ENCODE data around the gene HNRNPA1.
"Not testable (repeated sequence)": the region's sequence is repeated elsewhere in the genome, so short reads cannot be mapped to it uniquely, and the experiment has no call there.

Gene HNRNPA1

GRCh38 chr12:54280468-54281260, at the start of gene HNRNPA1:
Gene HNRNPA1, plus strand, starts transcription at chr12:54280726. Its CDS starts 82 bp downstream, at chr12:54280808.
- peak; percentile 100 for DNase-seq (ENCODE audit: low read depth in 2 of 2)
- peak within 1 kb of the TSS; percentile 82 to 87 for H3K4me3 ChIP-seq (replicated peaks in 1 of 2; ENCODE audit: low read depth in 2 of 2, low read length in 2 of 2)
- TF ChIP-seq CTCF (IDR thresholded peaks at IDR 0.05; ENCODE audit: low read depth, low read length), result no peak

GRCh38 chr12:54231269-54231668, 49.3 kb upstream of the HNRNPA1 start:
- H3K4me3 ChIP-seq (replicated peaks in 1 of 2; ENCODE audit: low read depth in 2 of 2, low read length in 2 of 2); DNase-seq (ENCODE audit: low read depth in 2 of 2): not testable (repeated sequence)

- DNase-seq (ENCODE audit: low read depth in 2 of 2), result peak; percentile 61 to 75
- no peak overlapping the region for H3K4me3 ChIP-seq (replicated peaks in 1 of 2; ENCODE audit: low read depth in 2 of 2, low read length in 2 of 2)
- peak; percentile 26 for TF ChIP-seq CTCF (IDR thresholded peaks at IDR 0.05; ENCODE audit: low read depth, low read length)
These were observed 47.7 kb upstream of the HNRNPA1 start for GRCh38 chr12:54232790-54233189.

GRCh38 chr12:54238531-54238930, 42.0 kb upstream of the HNRNPA1 start:
- no peak for TF ChIP-seq CTCF (IDR thresholded peaks at IDR 0.05; ENCODE audit: low read depth, low read length)
- no peak for DNase-seq (ENCODE audit: low read depth in 2 of 2)
- H3K4me3 ChIP-seq (replicated peaks in 1 of 2; ENCODE audit: low read depth in 2 of 2, low read length in 2 of 2), result no peak overlapping the region

GRCh38 chr12:54239620-54240019, 40.9 kb upstream of the HNRNPA1 start:
- no peak overlapping the region for H3K4me3 ChIP-seq (replicated peaks in 1 of 2; ENCODE audit: low read depth in 2 of 2, low read length in 2 of 2)
- DNase-seq (ENCODE audit: low read depth in 2 of 2), result no peak
- no peak for TF ChIP-seq CTCF (IDR thresholded peaks at IDR 0.05; ENCODE audit: low read depth, low read length)

GRCh38 chr12:54240129-54240528, 40.4 kb upstream of the HNRNPA1 start:
- DNase-seq (ENCODE audit: low read depth in 2 of 2), result no peak
- H3K4me3 ChIP-seq (replicated peaks in 1 of 2; ENCODE audit: low read depth in 2 of 2, low read length in 2 of 2), result no peak overlapping the region
- TF ChIP-seq CTCF (IDR thresholded peaks at IDR 0.05; ENCODE audit: low read depth, low read length), result no peak

GRCh38 chr12:54240971-54241588, 39.4 kb upstream of the HNRNPA1 start:
- no peak for TF ChIP-seq CTCF (IDR thresholded peaks at IDR 0.05; ENCODE audit: low read depth, low read length)
- DNase-seq (ENCODE audit: low read depth in 2 of 2), result no peak
- no peak overlapping the region for H3K4me3 ChIP-seq (replicated peaks in 1 of 2; ENCODE audit: low read depth in 2 of 2, low read length in 2 of 2)
